HG03060 (cell line): Measurements from ENCODE around the gene GABRB1.
A peak's percentile ranks its signal among the peaks of the same experiment; 100 is the strongest.

Experiments used
- ATAC-seq: cut with Tn5 transposase; IDR thresholded peaks from one replicate; pipeline ENCODE4 v1.9.1; 2021; ENCODE audit warnings: low read depth, moderate number of reproducible peaks; ENCODE audit not compliant: unreplicated experiment

GABRB1 gene

GRCh38 chr4:47031011-47031678 lies at the start of gene GABRB1:
Gene GABRB1, plus strand, starts transcription at chr4:47031567.
- no peak for ATAC-seq

GRCh38 chr4:46984781-46985180 lies 46.6 kb upstream of the GABRB1 start:
- no peak for ATAC-seq

- no peak for ATAC-seq
These were observed 44.3 kb upstream of the GABRB1 start for GRCh38 chr4:46986922-46987638.

- no peak for ATAC-seq
These were observed 39.0 kb upstream of the GABRB1 start for GRCh38 chr4:46992338-46992737.

- no peak for ATAC-seq
These were observed 38.0 kb upstream of the GABRB1 start, which contains the start of gene GABRA4 for GRCh38 chr4:46993075-46994006. Gene GABRA4, minus strand, starts transcription at chr4:46993581. Its CDS starts 157 bp downstream, at chr4:46993424.

GRCh38 chr4:46994007-46994405 lies 37.4 kb upstream of the GABRB1 start:
- ATAC-seq: no peak

GRCh38 chr4:46999566-46999965 lies 31.8 kb upstream of the GABRB1 start:
- no peak for ATAC-seq

- no peak for ATAC-seq
These were observed 31.0 kb upstream of the GABRB1 start for GRCh38 chr4:47000406-47000805.

GRCh38 chr4:47002580-47002979 lies 28.8 kb upstream of the GABRB1 start:
- no peak for ATAC-seq

- no peak for ATAC-seq
These were observed 20.9 kb upstream of the GABRB1 start for GRCh38 chr4:47010347-47010911.

GRCh38 chr4:47010912-47011446 lies 20.4 kb upstream of the GABRB1 start:
- peak; percentile 89 for ATAC-seq

GRCh38 chr4:47012676-47013075 lies 18.7 kb upstream of the GABRB1 start:
- ATAC-seq: no peak

- no peak for ATAC-seq
These were observed 18.0 kb upstream of the GABRB1 start for GRCh38 chr4:47013373-47013772.

GRCh38 chr4:47017081-47017480 lies 14.3 kb upstream of the GABRB1 start:
- no peak for ATAC-seq

- ATAC-seq: no peak
These were observed 13.9 kb upstream of the GABRB1 start for GRCh38 chr4:47017494-47017893.

GRCh38 chr4:47031751-47032404 lies 511 bp downstream of the GABRB1 start:
- ATAC-seq: no peak

- peak; percentile 50 for ATAC-seq
These were observed 1.2 kb downstream of the GABRB1 start for GRCh38 chr4:47032405-47033106.

- no peak for ATAC-seq
These were observed 6.9 kb downstream of the GABRB1 start for GRCh38 chr4:47038263-47038662.

GRCh38 chr4:47040828-47041227 lies 9.5 kb downstream of the GABRB1 start:
- no peak for ATAC-seq
